ENCODE results near the gene ESYT2. TPM values are rescaled to one million over a fixed set of nuclear protein-coding genes. Genes with fewer than 3 reads are reported as not detected.
A peak's percentile ranks its signal among the peaks of the same experiment; 100 is the strongest.

ESYT2 gene
- total RNA-seq, 5 donors from 2014 or later (not counting 1 experiment from before 2014, with no cell fraction given), result 99.0 to 122 (median 116) TPM

DNA sequence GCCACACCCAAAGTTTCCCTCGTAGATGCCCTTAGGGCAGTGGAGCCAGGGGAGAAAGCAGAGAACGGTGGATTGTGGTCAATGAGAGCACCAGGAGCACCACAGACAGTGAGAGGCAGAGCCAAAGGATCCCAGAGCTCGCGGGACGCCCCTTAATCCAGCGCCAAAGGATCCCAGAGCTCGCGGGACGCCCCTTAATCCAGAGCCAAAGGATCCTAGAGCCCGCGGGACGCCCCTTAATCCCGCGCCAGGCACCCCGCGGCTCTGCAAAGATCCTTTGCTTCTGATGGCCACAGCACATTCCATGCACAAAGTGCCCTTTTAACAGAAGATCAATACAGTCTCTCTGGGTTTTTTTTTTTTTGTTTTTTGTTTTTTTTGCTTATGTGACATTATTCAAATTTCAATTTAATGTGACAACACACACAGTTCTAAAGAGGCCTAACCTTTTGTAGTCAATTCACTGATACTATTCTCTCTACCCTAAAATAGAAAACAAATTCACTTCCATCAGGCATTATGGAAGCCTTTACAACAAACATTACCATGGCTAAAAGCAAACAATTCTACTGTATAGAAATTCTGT lies 71.8 kb downstream of the ESYT2 start:
- H3K9me3 ChIP-seq, result no peaks in the 10 kb centered on the region
- ATAC-seq (replicated peaks in 1 of 4) (no peak), DNase-seq (no peak)
- H3K27ac Mint-ChIP-seq, result peak overlapping the region in 1 of 2 donors; percentile 24
- H3K4me3 ChIP-seq (ENCODE audit: control insufficient read depth in 1 of 2, extremely low read depth in 1 of 2, low read length in 1 of 2), result no peak overlapping the region
- H3K4me1 Mint-ChIP-seq, result peaks cover 0 to 4% (median 0%) of the 10 kb centered on the region in 3 donors
- no peaks in the 10 kb centered on the region for H3K27me3 ChIP-seq (replicated peaks in 1 of 2; ENCODE audit: control insufficient read depth in 2 of 2, extremely low read depth in 1 of 2, insufficient read depth in 2 of 2, low read length in 1 of 2)
- peaks cover 6 to 80% of the 10 kb centered on the region in 2 donors for H3K36me3 ChIP-seq (ENCODE audit: control insufficient read depth in 2 of 2, extremely low read depth in 1 of 2, insufficient read depth in 1 of 2, low read length in 1 of 2)
- no peak overlapping the region for H3K27ac ChIP-seq (ENCODE audit: low read length)
- H3K9me3 Mint-ChIP-seq, result no peaks in the 10 kb centered on the region
- CTCF ChIA-PET, result no interaction called here
- H3K4me1 ChIP-seq (ENCODE audit: control insufficient read depth in 1 of 2, extremely low read depth in 1 of 2, insufficient read depth in 2 of 2, low read length in 2 of 2), result no peaks in the 10 kb centered on the region
- H3K4me3 Mint-ChIP-seq, result no peak overlapping the region
- H3K36me3 Mint-ChIP-seq, result peaks cover 62% of the 10 kb centered on the region
- POLR2A ChIA-PET, result no interaction called here
- WGBS (ENCODE audit: insufficient coverage), result 100% methylated on average over 2 of the region's 16 CpGs
- H3K27me3 Mint-ChIP-seq, result no peaks in the 10 kb centered on the region

DNA sequence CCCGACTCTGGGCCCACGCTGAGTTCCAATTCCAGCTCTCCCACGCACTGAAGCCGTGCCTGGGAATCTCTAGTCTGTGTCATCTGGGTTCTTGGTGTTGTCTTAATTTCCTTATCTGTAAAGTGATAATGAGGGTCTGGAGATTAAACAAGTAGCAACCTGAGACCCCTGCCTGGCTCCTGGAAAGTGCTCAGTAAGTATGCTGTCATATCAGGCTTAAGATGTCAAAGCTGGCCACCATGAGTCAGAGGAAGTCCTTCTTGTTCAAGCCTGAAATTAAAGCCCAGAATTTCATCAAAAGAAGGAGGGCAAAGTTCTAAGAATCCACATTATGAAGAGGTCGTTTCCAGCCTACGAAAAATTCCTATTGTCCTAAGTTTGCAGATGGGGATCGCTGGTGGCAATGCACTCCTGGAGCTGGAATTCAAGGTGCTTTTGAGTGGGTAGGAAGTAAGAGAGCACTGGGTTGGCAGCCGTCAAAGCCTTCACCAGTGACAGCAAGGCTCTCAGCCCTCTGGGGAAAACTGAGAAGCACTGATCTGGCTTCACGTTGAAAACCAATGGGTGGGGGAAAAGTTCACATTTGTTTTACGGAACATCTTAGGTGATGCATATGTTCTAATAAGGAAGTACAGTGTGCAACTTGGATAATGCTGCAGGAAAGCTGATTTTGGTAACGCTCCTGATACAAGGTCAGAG lies 74.4 kb downstream of the ESYT2 start:
- CTCF ChIA-PET, result no interaction called here
- POLR2A ChIA-PET, result interaction anchor here in 1 of 2 donors (0.7 kb wide), 1 partner anchor 22 kb away, joined by 3 read pairs; no protein-coding TSS in a partner anchor

DNA sequence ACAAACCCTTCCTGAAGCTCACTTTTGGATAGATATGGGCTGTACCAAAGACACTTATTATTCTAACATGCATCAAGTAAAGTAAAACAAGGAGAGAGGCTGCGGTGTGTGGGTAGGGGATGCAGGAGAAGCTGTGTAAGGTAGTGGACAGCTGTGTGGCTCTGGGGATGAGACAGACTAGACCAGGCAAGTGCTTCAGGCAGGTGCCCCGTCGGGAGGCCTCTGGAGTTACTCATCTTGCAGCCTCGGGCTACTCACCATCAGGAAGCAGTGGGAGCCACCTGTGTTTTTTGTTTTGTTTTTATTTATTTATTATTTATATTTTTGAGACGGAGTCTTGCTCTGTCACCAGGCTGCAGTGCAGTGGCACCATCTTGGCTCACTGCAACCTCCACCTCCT lies 75.4 kb downstream of the ESYT2 start:
- Histone ChIP-seq H3K27ac (ENCODE audit: low read length) (no peak overlapping the region), H3K9me3 (no peaks in the 10 kb centered on the region), H3K4me3 (ENCODE audit: control insufficient read depth in 1 of 2, extremely low read depth in 1 of 2, low read length in 1 of 2) (no peak overlapping the region), H3K36me3 (ENCODE audit: control insufficient read depth in 2 of 2, extremely low read depth in 1 of 2, insufficient read depth in 1 of 2, low read length in 1 of 2) (peaks cover 6 to 67% of the 10 kb centered on the region in 2 donors), H3K27me3 (replicated peaks in 1 of 2; ENCODE audit: control insufficient read depth in 2 of 2, extremely low read depth in 1 of 2, insufficient read depth in 2 of 2, low read length in 1 of 2) (no peaks in the 10 kb centered on the region), H3K4me1 (ENCODE audit: control insufficient read depth in 1 of 2, extremely low read depth in 1 of 2, insufficient read depth in 2 of 2, low read length in 2 of 2) (no peaks in the 10 kb centered on the region)
- Mint-ChIP-seq H3K27me3 (no peaks in the 10 kb centered on the region), H3K4me1 (peaks cover 0 to 4% (median 0%) of the 10 kb centered on the region in 3 donors), H3K36me3 (peaks cover 44% of the 10 kb centered on the region), H3K27ac (peak overlapping the region in 1 of 2 donors; percentile 20), H3K4me3 (no peak overlapping the region), H3K9me3 (no peaks in the 10 kb centered on the region)
- WGBS (ENCODE audit: insufficient coverage), result 93% methylated on average over 3 of the region's 5 CpGs
- ATAC-seq (replicated peaks in 1 of 4) (peak in 1 of 4 experiments; percentile 19), DNase-seq (no peak)
- POLR2A ChIA-PET, result interaction anchor here in 1 of 2 donors (0.5 to 0.7 kb wide), 2 partner anchors 18 to 40 kb away, joined by 3 to 5 read pairs; no protein-coding TSS in a partner anchor
- CTCF ChIA-PET, result interaction anchor here (0.7 to 1.0 kb wide), 2 partner anchors 9 to 59 kb away, joined by 3 to 6 read pairs; no protein-coding TSS in a partner anchor

More for the DNA sequence above, 74.4 kb downstream of the ESYT2 start:
- ATAC-seq (replicated peaks in 1 of 4) (no peak), DNase-seq (no peak)
- H3K9me3 Mint-ChIP-seq, result no peaks in the 10 kb centered on the region
- H3K27ac Mint-ChIP-seq, result no peak overlapping the region
- no peak overlapping the region for H3K27ac ChIP-seq (ENCODE audit: low read length)
- no peak overlapping the region for H3K4me3 ChIP-seq (ENCODE audit: control insufficient read depth in 1 of 2, extremely low read depth in 1 of 2, low read length in 1 of 2)
- WGBS (ENCODE audit: insufficient coverage), result 96% methylated on average over 10 of the region's 11 CpGs
- H3K9me3 ChIP-seq, result no peaks in the 10 kb centered on the region
- H3K27me3 Mint-ChIP-seq, result no peaks in the 10 kb centered on the region
- peaks cover 0 to 4% (median 0%) of the 10 kb centered on the region in 3 donors for H3K4me1 Mint-ChIP-seq
- H3K36me3 Mint-ChIP-seq, result peaks cover 44% of the 10 kb centered on the region
- H3K4me3 Mint-ChIP-seq, result no peak overlapping the region
- H3K4me1 ChIP-seq (ENCODE audit: control insufficient read depth in 1 of 2, extremely low read depth in 1 of 2, insufficient read depth in 2 of 2, low read length in 2 of 2), result no peaks in the 10 kb centered on the region
- peaks cover 6 to 69% of the 10 kb centered on the region in 2 donors for H3K36me3 ChIP-seq (ENCODE audit: control insufficient read depth in 2 of 2, extremely low read depth in 1 of 2, insufficient read depth in 1 of 2, low read length in 1 of 2)
- no peaks in the 10 kb centered on the region for H3K27me3 ChIP-seq (replicated peaks in 1 of 2; ENCODE audit: control insufficient read depth in 2 of 2, extremely low read depth in 1 of 2, insufficient read depth in 2 of 2, low read length in 1 of 2)

DNA sequence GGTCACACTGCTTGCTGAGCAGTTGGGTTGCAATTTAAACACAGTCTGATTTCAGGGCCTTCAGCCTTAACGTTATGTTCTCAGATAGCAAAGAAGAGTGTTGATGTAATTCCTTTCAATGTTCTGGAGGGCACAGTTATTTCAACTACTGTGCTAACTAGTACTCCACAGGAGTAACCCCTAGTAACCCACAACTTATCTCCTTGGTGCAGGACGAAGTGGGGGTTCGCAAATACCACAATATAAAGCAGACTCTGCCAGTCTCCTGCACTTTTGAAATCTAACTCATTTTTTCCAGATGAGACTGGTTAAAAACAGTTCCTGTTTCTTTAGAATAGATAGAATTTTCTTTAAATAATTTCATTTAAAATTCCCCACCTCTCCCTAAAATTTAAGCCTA lies 77.6 kb downstream of the ESYT2 start:
- H3K27ac Mint-ChIP-seq, result no peak overlapping the region
- WGBS (ENCODE audit: insufficient coverage), result no CpG with 5 or more reads among the region's 3 CpGs
- no peaks in the 10 kb centered on the region for H3K27me3 Mint-ChIP-seq
- Histone ChIP-seq H3K4me3 (ENCODE audit: control insufficient read depth in 1 of 2, extremely low read depth in 1 of 2, low read length in 1 of 2) (no peak overlapping the region), H3K9me3 (no peaks in the 10 kb centered on the region), H3K4me1 (ENCODE audit: control insufficient read depth in 1 of 2, extremely low read depth in 1 of 2, insufficient read depth in 2 of 2, low read length in 2 of 2) (no peaks in the 10 kb centered on the region), H3K36me3 (ENCODE audit: control insufficient read depth in 2 of 2, extremely low read depth in 1 of 2, insufficient read depth in 1 of 2, low read length in 1 of 2) (peaks cover 6 to 72% of the 10 kb centered on the region in 2 donors), H3K27me3 (replicated peaks in 1 of 2; ENCODE audit: control insufficient read depth in 2 of 2, extremely low read depth in 1 of 2, insufficient read depth in 2 of 2, low read length in 1 of 2) (no peaks in the 10 kb centered on the region), H3K27ac (ENCODE audit: low read length) (no peak overlapping the region)
- ATAC-seq (replicated peaks in 1 of 4) (no peak), DNase-seq (no peak)
- POLR2A ChIA-PET, result interaction anchor here in 1 of 2 donors (0.7 kb wide), 1 partner anchor 217 kb away, joined by 4 read pairs; no protein-coding TSS in a partner anchor
- H3K36me3 Mint-ChIP-seq, result peaks cover 35% of the 10 kb centered on the region
- no peak overlapping the region for H3K4me3 Mint-ChIP-seq
- no peaks in the 10 kb centered on the region for H3K4me1 Mint-ChIP-seq
- CTCF ChIA-PET, result no interaction called here
- H3K9me3 Mint-ChIP-seq, result no peaks in the 10 kb centered on the region

DNA sequence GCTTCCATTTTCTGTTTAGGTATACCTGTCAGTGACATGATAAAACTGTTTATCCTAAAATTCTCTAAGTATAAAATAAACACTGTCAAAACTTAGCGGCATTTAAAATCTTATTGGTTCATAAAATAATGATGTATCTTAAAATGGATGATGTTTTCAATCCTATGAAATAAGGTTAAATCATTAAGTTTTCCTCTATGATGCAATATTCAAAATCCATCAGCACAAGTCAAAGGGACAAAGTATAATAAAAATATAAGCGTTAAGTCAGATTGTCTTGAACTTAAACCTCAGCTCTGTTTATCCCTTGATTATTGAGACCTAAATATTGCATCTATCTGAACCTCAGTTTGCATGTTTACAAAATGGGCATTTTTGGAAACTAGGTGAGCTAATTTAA lies 78.1 kb downstream of the ESYT2 start:
- Histone ChIP-seq H3K27ac (ENCODE audit: low read length) (no peak overlapping the region), H3K9me3 (no peaks in the 10 kb centered on the region), H3K27me3 (replicated peaks in 1 of 2; ENCODE audit: control insufficient read depth in 2 of 2, extremely low read depth in 1 of 2, insufficient read depth in 2 of 2, low read length in 1 of 2) (no peaks in the 10 kb centered on the region), H3K4me1 (ENCODE audit: control insufficient read depth in 1 of 2, extremely low read depth in 1 of 2, insufficient read depth in 2 of 2, low read length in 2 of 2) (no peaks in the 10 kb centered on the region), H3K4me3 (ENCODE audit: control insufficient read depth in 1 of 2, extremely low read depth in 1 of 2, low read length in 1 of 2) (no peak overlapping the region), H3K36me3 (ENCODE audit: control insufficient read depth in 2 of 2, extremely low read depth in 1 of 2, insufficient read depth in 1 of 2, low read length in 1 of 2) (peaks cover 6 to 72% of the 10 kb centered on the region in 2 donors)
- Mint-ChIP-seq H3K4me1 (no peaks in the 10 kb centered on the region), H3K36me3 (peaks cover 33% of the 10 kb centered on the region), H3K27ac (no peak overlapping the region), H3K4me3 (no peak overlapping the region), H3K27me3 (no peaks in the 10 kb centered on the region), H3K9me3 (no peaks in the 10 kb centered on the region)
- POLR2A ChIA-PET, result no interaction called here
- DNase-seq (no peak), ATAC-seq (replicated peaks in 1 of 4) (no peak)
- WGBS (ENCODE audit: insufficient coverage), result no CpG with 5 or more reads among the region's 2 CpGs
- CTCF ChIA-PET, result no interaction called here

DNA sequence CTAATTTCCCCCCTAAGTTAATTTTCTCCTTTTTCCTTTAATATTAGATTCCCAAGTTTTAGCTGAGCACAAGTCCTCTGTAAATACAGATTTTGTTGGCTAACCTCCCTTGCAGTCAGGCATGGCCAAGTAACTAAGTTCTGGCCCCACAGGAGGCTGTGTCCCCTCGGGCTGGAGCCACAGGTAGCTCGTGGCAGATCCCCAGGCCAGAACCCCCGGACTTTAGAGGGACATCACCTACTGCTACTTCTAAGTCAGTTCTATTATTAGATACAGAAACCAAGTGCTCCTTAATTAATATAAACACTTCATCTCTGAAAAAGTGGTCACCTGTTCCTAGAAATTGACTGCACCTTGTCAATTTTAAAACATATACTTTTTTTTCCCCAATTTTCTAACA lies 78.6 kb downstream of the ESYT2 start:
- ChIA-PET POLR2A (no interaction called here), CTCF (no interaction called here)
- Histone ChIP-seq H3K27me3 (replicated peaks in 1 of 2; ENCODE audit: control insufficient read depth in 2 of 2, extremely low read depth in 1 of 2, insufficient read depth in 2 of 2, low read length in 1 of 2) (no peaks in the 10 kb centered on the region), H3K27ac (ENCODE audit: low read length) (no peak overlapping the region), H3K9me3 (no peaks in the 10 kb centered on the region), H3K4me3 (ENCODE audit: control insufficient read depth in 1 of 2, extremely low read depth in 1 of 2, low read length in 1 of 2) (no peak overlapping the region), H3K36me3 (ENCODE audit: control insufficient read depth in 2 of 2, extremely low read depth in 1 of 2, insufficient read depth in 1 of 2, low read length in 1 of 2) (peaks cover 8 to 75% of the 10 kb centered on the region in 2 donors), H3K4me1 (ENCODE audit: control insufficient read depth in 1 of 2, extremely low read depth in 1 of 2, insufficient read depth in 2 of 2, low read length in 2 of 2) (no peaks in the 10 kb centered on the region)
- DNase-seq (no peak), ATAC-seq (replicated peaks in 1 of 4) (no peak)
- Mint-ChIP-seq H3K4me3 (no peak overlapping the region), H3K27ac (peak overlapping the region in 1 of 2 donors; percentile 44), H3K27me3 (no peaks in the 10 kb centered on the region), H3K9me3 (no peaks in the 10 kb centered on the region), H3K36me3 (peaks cover 33% of the 10 kb centered on the region), H3K4me1 (no peaks in the 10 kb centered on the region)
- 83% methylated on average over 1 of the region's 3 CpGs for WGBS (ENCODE audit: insufficient coverage)

Data from T-cell (primary cell).